Kidney epithelial cell (primary cell): ENCODE measurements around the gene ATP11A. TPM values are rescaled to one million over a fixed set of nuclear protein-coding genes. Genes with fewer than 3 reads are reported as not detected.
A peak's percentile ranks its signal among the peaks of the same experiment; 100 is the strongest.

Experiments
- DNase-seq: peaks from one replicate; pipeline ENCODE4 v3.0.0-alpha.2; 2010; ENCODE audit warnings: low read depth
- H3K27me3 ChIP-seq: 2 replicates; pipeline ENCODE4 v1.6.0; 2011; ENCODE audit warnings: low read length; ENCODE audit not compliant: control insufficient read depth, insufficient read depth
- H3K36me3 ChIP-seq: 2 replicates; pipeline ENCODE4 v1.5.1; 2011; ENCODE audit warnings: low read length; ENCODE audit not compliant: control insufficient read depth, insufficient read depth
- H3K4me3 ChIP-seq: 2 replicates; pipeline ENCODE4 v1.5.1; 2011; ENCODE audit warnings: low read depth, mild to moderate bottlenecking, control low read depth, low read length
- total RNA-seq: library from RNA; depleted of rRNA; stranded (reverse); fragments of >200 nt; gene quantifications from 2 replicates; pipeline ENCODE4 v1.2.3, GENCODE V29; 2015
- TF ChIP-seq, protein P1 (sequence below): IDR thresholded peaks from 2 replicates; pipeline ENCODE4 v1.5.1; 2011; ENCODE audit warnings: mild to moderate bottlenecking, moderate library complexity, low read length, control low read depth, inconsistent platforms; ENCODE audit not compliant: insufficient read depth, poor library complexity, severe bottlenecking

Gene ATP11A
- total RNA-seq, 1 donor from 2014 or later: 31.5 TPM

DNA sequence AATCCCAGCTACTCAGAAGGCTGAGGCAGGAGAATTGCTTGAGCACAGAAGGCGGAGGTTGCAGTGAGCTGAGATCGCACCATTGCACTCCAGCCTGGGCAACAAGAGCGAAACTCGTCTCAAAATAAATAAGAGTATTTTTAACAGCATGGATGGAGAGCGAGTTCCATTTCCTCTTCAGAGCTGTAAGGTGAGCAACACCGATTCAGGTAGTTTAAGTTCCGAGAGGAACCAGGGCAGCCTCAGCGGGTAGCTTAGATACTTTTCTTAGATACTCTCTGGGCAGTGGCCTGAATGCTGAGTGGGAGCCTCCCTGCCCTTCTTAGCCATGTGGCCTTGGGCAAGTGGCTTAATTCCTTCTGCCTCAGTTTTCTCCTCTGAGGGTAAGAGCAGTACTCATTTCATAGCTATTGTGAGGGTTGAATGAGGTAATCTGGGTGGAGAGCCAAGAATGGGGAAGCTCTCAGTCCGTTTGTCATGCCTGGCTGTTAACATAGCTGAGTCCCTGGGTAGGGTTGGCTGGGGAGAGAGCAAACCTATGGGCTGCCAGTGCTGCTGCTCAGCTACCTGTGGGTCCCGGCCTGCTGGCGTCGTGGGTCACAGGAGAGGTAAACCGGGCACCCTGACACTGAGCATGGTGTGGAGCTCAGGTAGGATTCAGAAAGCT lies 4.1 kb downstream of the ATP11A start:
- DNase-seq: peak; percentile 47
- TF ChIP-seq, protein P1, sequence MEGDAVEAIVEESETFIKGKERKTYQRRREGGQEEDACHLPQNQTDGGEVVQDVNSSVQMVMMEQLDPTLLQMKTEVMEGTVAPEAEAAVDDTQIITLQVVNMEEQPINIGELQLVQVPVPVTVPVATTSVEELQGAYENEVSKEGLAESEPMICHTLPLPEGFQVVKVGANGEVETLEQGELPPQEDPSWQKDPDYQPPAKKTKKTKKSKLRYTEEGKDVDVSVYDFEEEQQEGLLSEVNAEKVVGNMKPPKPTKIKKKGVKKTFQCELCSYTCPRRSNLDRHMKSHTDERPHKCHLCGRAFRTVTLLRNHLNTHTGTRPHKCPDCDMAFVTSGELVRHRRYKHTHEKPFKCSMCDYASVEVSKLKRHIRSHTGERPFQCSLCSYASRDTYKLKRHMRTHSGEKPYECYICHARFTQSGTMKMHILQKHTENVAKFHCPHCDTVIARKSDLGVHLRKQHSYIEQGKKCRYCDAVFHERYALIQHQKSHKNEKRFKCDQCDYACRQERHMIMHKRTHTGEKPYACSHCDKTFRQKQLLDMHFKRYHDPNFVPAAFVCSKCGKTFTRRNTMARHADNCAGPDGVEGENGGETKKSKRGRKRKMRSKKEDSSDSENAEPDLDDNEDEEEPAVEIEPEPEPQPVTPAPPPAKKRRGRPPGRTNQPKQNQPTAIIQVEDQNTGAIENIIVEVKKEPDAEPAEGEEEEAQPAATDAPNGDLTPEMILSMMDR: no peak
- no peaks in the 10 kb centered on the region for H3K36me3 ChIP-seq
- no peak overlapping the region for H3K4me3 ChIP-seq
- no peaks in the 10 kb centered on the region for H3K27me3 ChIP-seq

DNA sequence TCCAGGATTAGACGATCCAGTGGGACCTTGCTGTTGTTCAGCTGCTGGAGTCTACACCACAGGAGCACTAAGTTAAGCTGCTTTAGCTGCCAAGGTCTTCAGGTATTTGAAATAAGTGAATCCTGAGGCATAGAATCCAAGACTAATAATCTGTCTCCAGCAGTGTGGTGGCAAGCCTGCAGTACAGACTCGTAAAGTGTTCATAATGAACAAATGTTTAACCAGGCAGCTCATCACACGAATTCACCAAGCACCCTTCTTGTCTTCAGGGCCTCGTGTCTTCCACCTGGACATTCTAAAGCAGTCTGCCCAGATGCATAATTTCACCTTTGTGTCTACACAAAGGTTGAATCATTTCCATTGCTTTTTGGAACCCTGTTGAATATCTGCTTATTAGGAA lies 5.3 kb downstream of the ATP11A start:
- Histone ChIP-seq H3K4me3 (no peak overlapping the region), H3K36me3 (no peaks in the 10 kb centered on the region), H3K27me3 (no peaks in the 10 kb centered on the region)
- TF ChIP-seq, protein P1: no peak
- no peak for DNase-seq

DNA sequence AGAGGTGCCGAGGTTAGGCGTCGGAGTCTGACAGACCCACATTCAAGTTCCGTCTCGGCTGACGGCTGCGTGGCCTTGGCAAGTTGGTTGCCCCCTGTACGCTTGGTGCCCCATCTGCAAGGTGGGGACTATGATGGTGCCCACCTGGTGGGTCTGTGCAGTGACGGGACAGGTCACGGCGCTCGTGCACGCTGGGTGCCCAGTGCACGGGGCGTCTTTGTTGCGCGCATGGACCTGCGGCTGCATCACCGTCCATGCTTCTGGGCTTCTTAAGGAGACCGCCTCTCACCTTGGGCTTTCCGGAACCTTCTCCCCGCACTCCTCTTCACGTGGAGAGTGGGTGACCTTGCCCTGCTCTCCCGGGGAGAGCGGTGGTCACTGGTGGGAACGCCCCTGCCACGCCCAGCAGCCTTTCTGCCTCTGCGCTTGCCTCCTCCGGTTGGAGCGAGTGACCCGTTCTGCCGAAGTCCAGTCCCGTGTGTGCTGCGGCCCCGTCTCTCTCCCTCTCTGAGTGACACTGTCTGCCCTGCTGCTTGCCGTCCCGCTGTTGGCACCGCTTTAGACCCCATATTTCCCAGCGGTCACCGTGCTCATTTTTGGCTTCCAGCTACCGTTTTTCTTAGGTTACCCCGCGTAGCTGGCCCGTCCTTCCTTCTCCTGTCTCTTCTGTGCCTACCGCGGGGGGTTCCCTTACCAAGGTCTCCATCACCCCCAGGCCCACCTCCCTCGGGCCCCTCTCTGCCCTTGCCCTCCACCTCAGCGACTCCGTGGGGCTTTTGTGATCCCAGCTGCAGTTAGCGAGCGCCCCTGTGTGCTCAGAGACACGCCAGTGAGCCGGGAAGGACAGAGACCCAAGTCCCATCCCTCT lies 6.4 kb downstream of the ATP11A start:
- no peaks in the 10 kb centered on the region for H3K36me3 ChIP-seq
- TF ChIP-seq, protein P1: no peak
- H3K4me3 ChIP-seq: no peak overlapping the region
- H3K27me3 ChIP-seq: no peaks in the 10 kb centered on the region
- no peak for DNase-seq

DNA sequence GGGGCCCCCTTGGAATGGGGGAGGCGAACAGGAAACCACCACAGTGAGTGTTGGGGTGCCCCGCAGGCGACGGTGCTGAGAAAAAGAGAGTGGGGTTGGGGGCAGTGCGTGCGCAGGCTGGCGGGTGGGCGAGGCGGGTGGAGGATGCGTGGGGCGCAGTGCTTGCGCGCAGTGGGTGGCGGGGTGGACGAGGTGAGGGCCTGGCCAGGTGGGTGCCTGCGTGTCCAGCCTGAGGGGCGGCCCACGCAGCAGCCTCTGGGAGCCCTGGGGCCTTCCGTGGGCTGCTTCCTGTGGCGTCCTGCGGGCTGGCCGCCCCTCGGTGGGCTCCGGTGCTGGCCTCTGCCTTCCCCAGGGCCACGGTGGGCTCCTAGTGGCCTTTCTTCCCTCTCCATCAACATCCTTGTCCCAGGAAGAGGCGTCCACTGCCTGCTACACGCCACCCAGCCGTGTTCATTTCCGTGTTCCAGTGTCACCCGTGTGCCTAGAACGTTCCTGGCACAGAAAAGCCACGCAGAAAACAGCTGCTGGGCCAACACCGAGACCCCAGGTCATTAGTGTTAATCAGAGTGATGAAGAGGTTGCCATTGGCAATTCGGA lies 7.1 kb downstream of the ATP11A start:
- H3K36me3 ChIP-seq: no peaks in the 10 kb centered on the region
- DNase-seq: no peak
- TF ChIP-seq, protein P1: no peak
- no peaks in the 10 kb centered on the region for H3K27me3 ChIP-seq
- no peak overlapping the region for H3K4me3 ChIP-seq

DNA sequence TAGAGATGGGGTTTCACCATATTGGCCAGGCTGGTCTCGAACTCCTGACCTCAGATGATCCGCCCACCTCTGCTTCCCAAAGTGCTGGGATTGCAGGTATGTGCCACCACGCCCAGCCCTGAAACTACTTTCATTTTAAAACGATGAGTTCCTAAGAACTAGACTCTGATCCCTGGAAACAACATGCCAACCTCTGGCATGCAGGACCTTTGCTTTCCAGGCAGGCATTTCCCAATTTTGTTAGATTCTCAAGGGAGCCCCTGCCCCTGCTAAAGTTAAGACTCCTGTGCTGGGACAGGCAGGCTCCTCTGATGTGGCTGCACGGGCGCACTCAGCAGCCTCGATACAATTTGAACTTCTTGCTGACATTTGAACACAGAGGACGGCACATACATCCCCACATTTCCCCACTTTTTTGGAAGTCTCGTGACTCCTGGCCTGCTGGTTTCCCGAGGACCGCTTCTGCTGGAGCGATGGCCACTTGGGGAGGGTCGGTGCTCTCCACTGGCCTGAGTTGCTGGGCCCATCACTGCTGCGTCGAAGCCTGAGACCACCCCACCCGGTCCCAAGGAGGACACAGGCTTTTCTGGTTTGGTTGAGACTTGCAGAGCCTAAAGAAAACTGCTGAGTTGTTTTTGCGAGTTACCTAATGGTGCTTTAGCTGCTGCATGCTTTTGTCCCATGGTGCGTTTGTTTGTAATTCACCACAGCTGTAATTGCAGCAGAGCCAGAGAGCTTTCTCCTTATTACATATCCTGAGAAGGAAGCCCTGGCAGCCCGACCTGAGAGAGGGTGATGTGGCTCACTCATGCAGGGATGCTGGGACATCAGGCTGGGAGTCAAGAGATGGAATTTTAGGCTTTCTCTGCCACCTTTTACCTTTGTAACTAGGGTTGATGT lies 8.2 kb downstream of the ATP11A start:
- no peak overlapping the region for H3K4me3 ChIP-seq
- no peaks in the 10 kb centered on the region for H3K36me3 ChIP-seq
- TF ChIP-seq, protein P1: no peak
- H3K27me3 ChIP-seq: no peaks in the 10 kb centered on the region
- DNase-seq: no peak
